MM.1S (cell line): ENCODE results near the gene VEGFA.

Experiments used
- DNase-seq: peaks from one replicate; pipeline ENCODE4 v3.0.0-alpha.2; 2015
- H2AFZ ChIP-seq: fragments of 300-600 bp; sonication (generic); 2 replicates; pipeline ENCODE4 v1.6.0; 2016; ENCODE audit warnings: antibody characterized with exemption, low read length
- H3F3A ChIP-seq: fragments of 300-600 bp; sonication (generic); 2 replicates; pipeline ENCODE4 v1.6.1; 2016; ENCODE audit warnings: mild to moderate bottlenecking, antibody characterized with exemption, low read length, moderate library complexity, mixed read lengths; ENCODE audit not compliant: insufficient read depth
- H3K27ac ChIP-seq: fragments of 300-600 bp; sonication (generic); 2 replicates; pipeline ENCODE4 v1.5.1; 2016; ENCODE audit warnings: mild to moderate bottlenecking, low read length
- H3K27me3 ChIP-seq: fragments of 300-600 bp; sonication (generic); replicated peaks from 2 replicates; pipeline ENCODE4 v1.6.0; 2016; ENCODE audit warnings: low read length; ENCODE audit not compliant: insufficient read depth
- H3K36me3 ChIP-seq: fragments of 300-600 bp; sonication (generic); replicated peaks from 2 replicates; pipeline ENCODE4 v1.6.1; 2016; ENCODE audit warnings: mild to moderate bottlenecking, low read length, mixed read lengths; ENCODE audit not compliant: insufficient read depth
- H3K4me1 ChIP-seq: fragments of 300-600 bp; sonication (generic); 2 replicates; pipeline ENCODE4 v1.6.1; 2016; ENCODE audit warnings: low read length, mixed read lengths
- H3K4me2 ChIP-seq: fragments of 300-600 bp; sonication (generic); 2 replicates; pipeline ENCODE4 v1.6.0; 2016; ENCODE audit warnings: low read depth, low read length
- H3K4me3 ChIP-seq: fragments of 300-600 bp; sonication (generic); 2 replicates; pipeline ENCODE4 v1.5.1; 2016; ENCODE audit warnings: low read length, mixed read lengths
- H3K79me2 ChIP-seq: fragments of 300-600 bp; sonication (generic); 2 replicates; pipeline ENCODE4 v1.6.1; 2016; ENCODE audit warnings: mixed run types, low read length, mixed read lengths
- H3K9ac ChIP-seq: fragments of 300-600 bp; sonication (generic); 2 replicates; pipeline ENCODE4 v1.6.1; 2016; ENCODE audit warnings: low read length, mixed read lengths
- H3K9me2 ChIP-seq: fragments of 300-600 bp; sonication (generic); replicated peaks from 2 replicates; pipeline ENCODE4 v1.6.1; 2016; ENCODE audit warnings: mild to moderate bottlenecking, low read length, mixed read lengths; ENCODE audit not compliant: insufficient read depth
- H3K9me3 ChIP-seq: fragments of 300-600 bp; sonication (generic); replicated peaks from 2 replicates; pipeline ENCODE4 v1.6.1; 2016; ENCODE audit warnings: mild to moderate bottlenecking, low read length, mixed read lengths; ENCODE audit not compliant: insufficient read depth
- H4K20me1 ChIP-seq: fragments of 300-600 bp; sonication (generic); 2 replicates; pipeline ENCODE4 v1.6.1; 2016; ENCODE audit warnings: mild to moderate bottlenecking, low read length, moderate library complexity, mixed read lengths; ENCODE audit not compliant: insufficient read depth
- EZH2 ChIP-seq: fragments of 300-600 bp; sonication (generic); optimal IDR thresholded peaks from 2 replicates; pipeline ENCODE3; 2017; ENCODE audit warnings: low read depth, mild to moderate bottlenecking, antibody characterized with exemption, low read length, mixed read lengths
- EZH2phosphoT487 ChIP-seq: fragments of 300-600 bp; sonication (generic); IDR thresholded peaks from 2 replicates; pipeline ENCODE4 v1.6.1; 2018; ENCODE audit warnings: antibody characterized with exemption, low read length
- TF ChIP-seq, protein P1 (sequence below): fragments of 300-600 bp; sonication (generic); IDR thresholded peaks from 2 replicates; pipeline ENCODE4 v1.5.1; 2016; ENCODE audit warnings: antibody characterized with exemption, low read length, mixed read lengths

Gene VEGFA

DNA sequence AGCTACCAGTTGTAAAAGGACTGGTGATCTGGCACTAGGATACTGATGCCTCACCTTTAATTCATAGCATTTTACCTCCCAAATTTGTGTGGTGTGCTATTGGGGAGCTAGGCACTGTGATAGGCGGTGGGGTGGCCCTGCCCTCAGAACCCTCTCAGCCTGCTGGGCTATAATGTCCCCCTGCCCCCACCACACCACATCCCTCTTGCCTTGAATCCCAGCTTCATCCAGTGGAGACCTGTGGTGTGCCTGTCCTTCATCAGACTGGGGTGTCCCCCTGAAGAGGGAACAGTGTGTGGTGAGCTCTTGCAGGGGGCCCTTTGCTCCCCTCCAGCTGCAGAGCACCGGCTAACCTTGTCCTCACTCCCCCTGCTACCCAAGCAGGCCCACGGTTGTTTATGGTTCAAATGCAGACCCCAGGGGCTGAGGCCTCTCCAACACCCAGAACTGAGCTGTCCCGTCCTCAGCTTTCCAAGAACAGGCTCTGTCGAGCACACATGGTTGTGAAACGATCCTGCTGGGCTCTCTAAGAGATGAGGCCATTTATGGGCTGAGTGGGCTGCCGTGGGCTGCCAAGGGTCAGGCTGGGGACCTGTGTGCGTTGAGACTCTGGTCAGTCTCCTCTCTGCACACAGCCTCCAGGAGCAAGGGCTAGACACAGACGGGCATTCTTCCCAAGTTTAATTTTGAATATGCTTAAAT is 26.9 kb upstream of the VEGFA start:
- no peaks in the 10 kb centered on the region for H3F3A ChIP-seq
- DNase-seq = no peak
- TF ChIP-seq EZH2phosphoT487 = no peak
- TF ChIP-seq EZH2 = no peak
- TF ChIP-seq, protein P1, sequence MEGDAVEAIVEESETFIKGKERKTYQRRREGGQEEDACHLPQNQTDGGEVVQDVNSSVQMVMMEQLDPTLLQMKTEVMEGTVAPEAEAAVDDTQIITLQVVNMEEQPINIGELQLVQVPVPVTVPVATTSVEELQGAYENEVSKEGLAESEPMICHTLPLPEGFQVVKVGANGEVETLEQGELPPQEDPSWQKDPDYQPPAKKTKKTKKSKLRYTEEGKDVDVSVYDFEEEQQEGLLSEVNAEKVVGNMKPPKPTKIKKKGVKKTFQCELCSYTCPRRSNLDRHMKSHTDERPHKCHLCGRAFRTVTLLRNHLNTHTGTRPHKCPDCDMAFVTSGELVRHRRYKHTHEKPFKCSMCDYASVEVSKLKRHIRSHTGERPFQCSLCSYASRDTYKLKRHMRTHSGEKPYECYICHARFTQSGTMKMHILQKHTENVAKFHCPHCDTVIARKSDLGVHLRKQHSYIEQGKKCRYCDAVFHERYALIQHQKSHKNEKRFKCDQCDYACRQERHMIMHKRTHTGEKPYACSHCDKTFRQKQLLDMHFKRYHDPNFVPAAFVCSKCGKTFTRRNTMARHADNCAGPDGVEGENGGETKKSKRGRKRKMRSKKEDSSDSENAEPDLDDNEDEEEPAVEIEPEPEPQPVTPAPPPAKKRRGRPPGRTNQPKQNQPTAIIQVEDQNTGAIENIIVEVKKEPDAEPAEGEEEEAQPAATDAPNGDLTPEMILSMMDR = no peak
- H3K4me2 ChIP-seq = no peak overlapping the region
- H3K4me3 ChIP-seq = no peak overlapping the region
- H3K9ac ChIP-seq = no peak overlapping the region
- H3K36me3 ChIP-seq = no peaks in the 10 kb centered on the region
- H3K4me1 ChIP-seq = no peaks in the 10 kb centered on the region
- no peaks in the 10 kb centered on the region for H3K79me2 ChIP-seq
- H2AFZ ChIP-seq = no peak overlapping the region
- no peak overlapping the region for H3K27ac ChIP-seq
- H3K9me2 ChIP-seq = no peaks in the 10 kb centered on the region
- H3K27me3 ChIP-seq = no peaks in the 10 kb centered on the region
- H4K20me1 ChIP-seq = no peaks in the 10 kb centered on the region
- H3K9me3 ChIP-seq = no peaks in the 10 kb centered on the region

DNA sequence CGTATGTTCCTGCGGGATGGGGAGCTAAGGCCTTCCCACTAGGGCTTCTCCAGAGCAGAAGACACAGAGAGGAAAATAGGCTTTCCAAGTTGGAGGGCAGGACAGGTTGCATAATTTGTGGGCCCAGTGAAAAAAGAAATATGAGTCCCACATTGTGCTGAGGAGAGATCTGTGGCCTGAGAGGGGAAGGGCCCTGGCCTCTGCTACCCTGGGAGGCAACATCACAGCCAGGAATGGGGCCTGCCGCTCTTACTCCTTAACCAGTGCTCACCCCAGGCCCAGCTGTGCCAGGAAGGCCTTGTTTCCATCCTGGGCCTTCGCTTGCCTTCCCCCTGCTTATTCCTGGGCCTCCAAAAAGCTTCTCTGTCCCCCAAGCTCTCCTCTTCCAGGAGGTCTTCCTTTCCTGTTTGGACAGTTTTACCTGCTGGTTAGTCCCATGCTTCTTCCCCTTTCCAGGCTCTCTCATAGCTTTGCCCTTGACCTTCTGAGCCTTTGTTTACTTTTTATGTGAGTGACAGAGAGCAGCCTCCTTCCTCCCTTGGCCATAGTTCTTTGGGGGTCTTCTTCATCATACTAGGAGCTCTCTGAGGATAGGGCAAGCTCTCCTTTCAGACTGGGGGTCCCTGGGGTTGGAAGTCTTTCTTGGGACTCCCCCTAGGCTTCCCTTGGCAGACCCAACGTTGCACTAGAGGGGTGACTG is 26.2 kb upstream of the VEGFA start:
- H2AFZ ChIP-seq = no peak overlapping the region
- H3K9ac ChIP-seq = no peak overlapping the region
- H3K9me2 ChIP-seq = no peaks in the 10 kb centered on the region
- H3K4me2 ChIP-seq = no peak overlapping the region
- no peak for DNase-seq
- H3K9me3 ChIP-seq = no peaks in the 10 kb centered on the region
- H3K36me3 ChIP-seq = no peaks in the 10 kb centered on the region
- H4K20me1 ChIP-seq = no peaks in the 10 kb centered on the region
- no peak overlapping the region for H3K27ac ChIP-seq
- H3K27me3 ChIP-seq = no peaks in the 10 kb centered on the region
- no peaks in the 10 kb centered on the region for H3F3A ChIP-seq
- no peaks in the 10 kb centered on the region for H3K4me1 ChIP-seq
- H3K79me2 ChIP-seq = no peaks in the 10 kb centered on the region
- no peak for TF ChIP-seq EZH2
- TF ChIP-seq, protein P1 = no peak
- no peak for TF ChIP-seq EZH2phosphoT487
- no peak overlapping the region for H3K4me3 ChIP-seq

DNA sequence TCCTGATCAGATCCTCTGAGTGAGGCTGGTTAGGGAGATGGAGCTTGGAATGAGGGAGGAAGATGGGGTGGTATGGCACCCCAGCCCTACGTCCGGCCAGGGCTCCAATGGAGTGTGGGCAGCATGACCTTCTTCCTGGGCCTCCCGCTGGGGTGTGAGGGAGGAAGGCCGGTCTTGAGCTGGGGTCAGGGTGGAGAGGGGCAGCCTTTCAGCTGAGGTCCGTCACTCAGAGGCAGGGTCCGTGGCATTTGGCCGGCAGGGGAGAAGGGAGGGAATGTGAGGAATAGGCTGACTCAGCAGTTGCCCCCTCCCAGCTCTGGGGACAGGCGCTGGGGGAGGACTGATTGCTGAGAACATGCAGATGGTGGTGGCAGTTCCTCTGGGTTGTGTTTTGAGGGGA is 25.5 kb upstream of the VEGFA start:
- Histone ChIP-seq H3K27me3 (no peaks in the 10 kb centered on the region), H4K20me1 (no peaks in the 10 kb centered on the region), H3K9me3 (no peaks in the 10 kb centered on the region), H2AFZ (no peak overlapping the region), H3K9me2 (no peaks in the 10 kb centered on the region), H3K4me1 (no peaks in the 10 kb centered on the region), H3K79me2 (no peaks in the 10 kb centered on the region), H3K36me3 (no peaks in the 10 kb centered on the region), H3F3A (no peaks in the 10 kb centered on the region), H3K4me3 (no peak overlapping the region), H3K4me2 (no peak overlapping the region), H3K9ac (no peak overlapping the region), H3K27ac (no peak overlapping the region)
- TF ChIP-seq, protein P1 = no peak
- TF ChIP-seq EZH2phosphoT487 = no peak
- no peak for TF ChIP-seq EZH2
- DNase-seq = no peak
